ENCODE measurements around the gene LDAF1.
"Not testable (repeated sequence)": the region's sequence is repeated elsewhere in the genome, so short reads cannot be mapped to it uniquely, and the experiment has no call there.

The LDAF1 gene

DNA sequence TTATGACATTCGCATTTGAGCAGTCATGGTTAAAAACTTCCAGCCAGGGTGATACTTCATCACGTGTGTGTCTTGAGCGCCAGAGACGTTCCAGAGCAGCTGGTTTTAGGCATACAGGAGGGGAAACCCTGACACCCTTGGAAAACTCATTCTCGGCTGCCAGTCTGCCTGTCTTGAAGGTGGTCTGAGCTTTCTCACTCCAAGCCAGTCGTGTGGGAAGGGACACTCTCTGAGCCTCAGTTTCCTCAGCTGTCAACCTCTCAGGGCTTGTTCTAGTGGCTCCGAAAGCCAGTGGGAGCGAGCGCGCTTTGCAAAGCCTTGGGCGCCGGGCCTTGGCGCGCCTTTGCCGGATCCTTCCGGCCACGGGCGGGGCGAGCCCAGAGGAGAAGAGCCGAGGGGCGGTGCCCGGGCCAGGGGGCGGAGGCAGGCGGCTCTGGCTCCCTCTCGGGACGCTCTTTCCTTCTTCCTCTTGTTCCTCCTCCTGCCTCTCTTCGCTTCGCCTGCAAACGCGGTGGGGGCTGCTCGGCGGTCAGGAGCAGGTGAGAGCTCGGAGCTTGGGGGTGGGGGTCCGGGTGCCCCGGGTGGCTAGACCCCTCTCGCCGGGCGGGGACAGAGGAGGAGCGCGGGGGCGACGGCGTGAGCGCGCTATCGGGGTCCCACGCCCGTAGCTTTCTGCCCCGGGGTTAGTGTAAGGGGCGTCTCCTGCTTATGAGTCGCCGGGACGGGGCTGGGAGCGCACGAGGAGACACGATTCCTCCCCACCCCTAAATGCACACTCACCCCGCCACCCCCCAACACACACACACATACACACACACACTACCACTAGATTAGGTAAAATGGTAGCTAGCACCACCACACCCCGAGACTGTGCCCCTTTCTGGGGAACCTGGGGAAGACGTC lies at the start of gene LDAF1:
Gene LDAF1, plus strand, starts transcription at position 467 of the 903 bp plus-strand sequence. CDS start 2,509 bp downstream, outside the sequence.
- DNase-seq: peak; percentile 72

DNA sequence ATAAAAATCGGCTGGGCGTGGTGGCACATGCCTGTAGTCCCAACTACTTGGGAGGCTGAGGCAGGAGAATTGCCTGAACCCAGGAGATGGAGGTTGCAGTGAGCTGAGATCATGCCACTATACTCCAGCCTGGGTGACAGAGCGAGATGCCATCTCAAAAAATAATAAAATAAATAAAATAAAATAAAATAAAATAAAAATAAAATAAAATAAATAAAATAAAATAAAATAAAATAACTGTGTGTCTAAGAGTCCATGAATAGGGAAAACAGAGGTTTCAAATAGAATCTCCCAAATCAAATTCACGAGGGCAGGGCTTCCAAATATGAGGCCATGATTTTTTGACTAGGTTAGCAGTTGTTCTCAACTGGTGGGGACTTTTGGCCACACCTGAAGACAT lies 42.9 kb upstream of the LDAF1 start:
- DNase-seq: not testable (repeated sequence)

DNA sequence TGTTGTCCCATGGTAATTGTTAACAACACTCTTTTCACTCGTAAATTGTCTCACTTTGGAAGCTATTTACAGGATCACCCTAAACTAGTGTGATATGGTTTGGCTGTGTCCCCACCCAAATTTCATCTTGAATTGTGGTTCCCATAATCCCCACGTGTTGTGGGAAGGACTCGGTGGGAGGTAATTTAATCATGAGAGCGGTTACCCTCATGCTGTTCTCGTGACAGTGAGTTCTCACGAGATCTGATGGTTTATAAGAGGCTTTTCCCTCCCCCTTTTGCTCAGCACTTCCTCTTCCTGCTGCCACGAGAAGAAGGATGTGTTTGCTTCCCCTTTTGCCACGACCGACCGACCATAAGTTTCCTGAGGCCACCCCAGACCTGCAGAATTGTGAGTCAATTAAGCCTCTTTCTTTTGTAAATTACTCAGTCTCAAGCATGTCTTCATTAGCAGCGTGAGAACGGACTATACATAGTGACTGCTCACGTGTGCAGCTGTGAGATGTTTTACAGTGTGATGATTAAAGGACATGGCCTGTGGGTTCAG lies 42.3 kb upstream of the LDAF1 start:
- DNase-seq: no peak

DNA sequence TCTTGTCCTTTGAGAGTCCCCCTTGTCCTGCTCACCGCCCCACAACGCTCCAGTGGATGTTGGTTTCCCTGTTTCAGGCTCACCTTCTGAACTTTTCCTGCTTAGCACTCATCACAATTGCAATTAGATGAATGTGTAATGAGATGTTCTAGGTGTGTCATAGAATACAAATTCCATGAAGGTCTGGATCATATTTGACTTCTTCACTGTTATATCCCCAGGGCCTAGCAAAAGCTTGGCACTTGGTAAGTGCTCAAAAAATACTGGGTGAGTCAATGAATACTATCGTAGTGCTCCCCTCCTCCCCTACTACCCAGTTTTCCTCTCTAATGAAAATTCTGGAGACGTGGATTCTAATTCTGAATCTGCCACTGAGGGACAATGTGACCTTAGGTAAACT lies 40.9 kb upstream of the LDAF1 start:
- DNase-seq: no peak

DNA sequence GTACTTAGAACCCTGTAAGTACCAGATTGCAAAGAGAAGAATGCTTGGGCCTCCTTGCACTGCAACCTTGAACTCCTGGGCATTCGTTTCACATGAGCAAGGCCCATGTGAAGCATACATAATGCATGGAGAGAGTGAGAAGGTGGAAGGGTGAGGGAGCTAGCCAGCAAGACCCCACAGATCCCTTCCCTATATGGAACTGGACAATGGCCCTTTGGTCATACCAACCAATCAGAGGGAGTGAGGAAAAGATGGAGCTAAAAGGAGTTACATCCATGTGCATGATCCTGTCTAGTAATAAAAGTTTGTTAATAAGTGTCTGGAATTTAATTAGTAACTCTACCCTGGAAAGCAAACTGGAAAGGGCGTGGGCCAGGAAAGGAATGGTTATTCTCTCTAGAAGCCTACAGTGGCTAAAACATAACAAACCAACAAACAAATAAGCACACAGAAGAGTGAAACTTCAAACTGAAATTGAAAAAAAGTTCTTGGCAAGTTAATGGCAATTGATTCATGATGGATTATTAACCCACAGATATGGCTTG lies 37.4 kb upstream of the LDAF1 start:
- no peak for DNase-seq

DNA sequence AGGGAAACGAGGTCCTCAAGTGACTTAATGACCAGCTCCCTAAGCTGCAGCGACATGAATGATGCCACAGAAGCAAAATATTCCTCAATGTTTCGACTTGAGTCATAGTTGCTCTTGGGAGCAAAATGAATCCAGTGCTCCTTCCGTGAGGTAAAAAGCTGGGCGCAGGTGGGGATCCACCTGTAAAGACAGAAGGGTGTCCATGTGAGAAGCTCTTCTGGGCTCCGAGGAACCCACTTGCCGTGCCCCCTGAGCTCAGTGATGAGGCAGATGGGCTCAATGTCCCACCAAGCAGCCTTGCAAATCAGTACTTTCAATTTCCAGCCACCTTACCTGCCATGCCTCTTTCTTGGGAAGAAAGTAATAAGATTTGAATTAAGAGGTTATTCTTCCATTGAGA lies 33.3 kb upstream of the LDAF1 start:
- DNase-seq: no peak

DNA sequence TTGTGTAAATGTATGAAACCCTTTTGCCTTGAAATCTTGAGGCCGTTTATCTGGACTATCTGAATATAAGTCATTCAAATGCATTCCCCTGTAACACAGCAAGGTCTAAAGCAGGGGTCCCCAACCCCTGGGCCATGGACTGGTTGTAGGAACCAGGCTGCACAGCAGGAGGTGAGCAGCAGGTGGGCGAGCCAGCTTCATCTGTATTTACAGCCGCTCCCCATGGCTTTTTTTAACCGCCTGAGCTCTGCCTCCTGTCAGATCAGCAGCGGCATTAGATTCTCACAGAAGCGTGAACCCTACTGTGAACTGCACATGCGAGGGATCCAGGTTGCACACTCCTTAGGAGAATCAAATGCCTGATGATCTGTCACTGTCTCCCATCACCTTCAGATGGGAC lies 32.0 kb upstream of the LDAF1 start:
- DNase-seq: no peak

DNA sequence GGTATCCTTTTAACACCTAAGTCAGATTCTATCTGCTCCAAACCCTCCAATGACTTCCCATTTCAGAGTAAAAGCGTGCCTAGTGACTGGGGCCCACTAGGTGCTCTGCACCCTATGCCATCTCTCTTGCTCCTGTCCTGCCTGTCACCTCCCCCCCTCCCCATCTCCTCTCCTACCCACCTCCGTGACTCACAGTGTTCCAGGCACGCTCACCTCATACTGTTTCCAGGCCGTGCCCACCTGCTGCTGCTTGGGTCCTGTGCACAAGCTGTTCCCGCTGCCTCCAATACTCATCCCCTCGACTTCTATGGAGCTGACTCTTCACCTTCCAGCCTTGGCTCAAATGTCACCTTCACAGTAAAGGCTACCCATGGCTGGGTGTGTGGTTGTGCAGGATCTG lies 29.5 kb upstream of the LDAF1 start:
- DNase-seq: no peak

DNA sequence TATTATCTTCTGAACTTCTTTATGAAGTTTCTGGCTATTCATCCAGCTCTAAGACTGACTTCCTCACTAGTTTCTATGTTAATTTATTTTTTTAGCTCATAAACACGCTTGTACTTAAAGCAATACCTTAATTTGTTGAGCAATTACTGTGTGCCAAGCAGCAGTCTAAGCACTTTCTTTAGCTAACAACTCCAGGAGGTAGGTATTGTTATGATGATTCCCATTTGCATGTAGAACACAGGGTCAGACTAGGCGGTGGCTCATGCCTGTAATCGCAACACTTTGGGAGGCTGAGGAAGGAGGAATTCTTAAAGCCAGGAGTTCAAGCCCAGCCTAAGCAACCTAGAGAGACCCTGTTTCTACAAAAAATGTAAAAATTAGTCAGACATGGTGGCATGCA lies 27.7 kb upstream of the LDAF1 start:
- no peak for DNase-seq

DNA sequence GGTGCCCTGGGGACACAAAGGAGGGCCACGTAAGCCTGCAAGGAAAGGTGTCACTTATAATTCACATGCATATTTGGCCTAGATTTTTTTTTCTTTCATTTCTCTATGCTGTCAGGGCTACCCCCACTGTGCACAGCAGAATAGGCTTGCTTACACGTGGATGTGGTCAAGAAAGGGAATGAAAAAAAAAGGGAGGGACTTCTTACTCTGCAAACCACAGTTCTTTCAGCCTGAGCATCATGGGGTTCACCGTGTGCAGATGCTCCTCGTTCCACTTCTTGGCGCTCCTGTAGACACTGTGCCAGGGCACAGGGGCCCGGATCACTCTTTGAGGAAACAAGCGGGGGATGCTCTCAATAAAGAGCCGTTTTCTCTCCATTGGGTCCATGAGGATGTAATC lies 24.4 kb upstream of the LDAF1 start:
- DNase-seq: no peak

DNA sequence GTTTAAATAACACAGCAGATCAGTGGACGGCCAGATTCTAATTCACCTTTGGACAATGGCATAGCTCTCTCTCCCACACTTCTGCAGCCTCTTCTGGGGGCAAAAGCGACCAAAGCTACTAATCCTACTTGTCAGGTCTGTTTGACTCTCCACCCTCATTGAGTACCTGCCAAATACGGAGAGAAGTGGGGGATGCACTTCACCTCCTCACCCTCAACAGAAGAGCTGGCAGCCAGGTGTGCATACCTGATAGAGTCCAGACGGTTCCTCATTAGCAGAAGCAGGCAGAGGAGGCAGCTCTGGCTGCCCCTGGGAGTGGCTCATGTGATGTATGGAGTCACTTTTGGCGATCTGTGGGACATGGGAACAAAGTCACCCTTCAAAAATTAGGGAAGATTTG lies 12.7 kb upstream of the LDAF1 start:
- no peak for DNase-seq

DNA sequence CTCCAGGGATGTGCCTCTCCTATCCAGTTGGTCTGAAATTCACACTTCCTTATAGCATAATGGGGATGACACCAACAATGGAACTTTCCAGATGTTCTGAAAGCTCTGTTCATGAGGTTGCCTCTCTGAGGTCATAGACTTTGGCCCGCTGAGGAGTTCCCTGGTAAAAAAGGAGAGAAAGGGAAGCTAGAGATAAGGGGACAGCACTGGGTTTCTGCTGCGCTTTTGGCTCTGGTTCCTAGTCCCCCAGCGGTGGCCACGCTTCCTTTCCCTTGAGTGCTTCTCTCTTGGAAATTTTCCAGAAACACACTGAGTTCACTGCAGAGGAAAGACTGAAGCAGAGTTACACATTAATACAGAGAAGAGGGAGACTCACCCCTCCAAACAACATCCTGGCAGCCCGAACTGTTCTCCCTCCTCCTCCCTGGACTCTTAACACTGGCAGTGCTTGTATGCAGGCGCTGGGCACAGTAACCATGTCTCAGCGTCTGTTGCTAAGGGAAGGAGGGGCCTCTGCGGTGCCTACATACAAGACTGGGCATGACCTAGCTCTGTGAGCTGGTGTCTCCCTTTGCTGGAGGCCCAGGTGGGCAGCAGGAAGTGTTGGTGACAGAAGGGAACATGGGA lies 8.0 kb upstream of the LDAF1 start, which contains the start of gene DNAH3:
Gene DNAH3, minus strand, starts transcription at position 472 of the 627 bp plus-strand sequence. CDS start 527 bp downstream, outside the sequence.
- peak; percentile 26 for DNase-seq

DNA sequence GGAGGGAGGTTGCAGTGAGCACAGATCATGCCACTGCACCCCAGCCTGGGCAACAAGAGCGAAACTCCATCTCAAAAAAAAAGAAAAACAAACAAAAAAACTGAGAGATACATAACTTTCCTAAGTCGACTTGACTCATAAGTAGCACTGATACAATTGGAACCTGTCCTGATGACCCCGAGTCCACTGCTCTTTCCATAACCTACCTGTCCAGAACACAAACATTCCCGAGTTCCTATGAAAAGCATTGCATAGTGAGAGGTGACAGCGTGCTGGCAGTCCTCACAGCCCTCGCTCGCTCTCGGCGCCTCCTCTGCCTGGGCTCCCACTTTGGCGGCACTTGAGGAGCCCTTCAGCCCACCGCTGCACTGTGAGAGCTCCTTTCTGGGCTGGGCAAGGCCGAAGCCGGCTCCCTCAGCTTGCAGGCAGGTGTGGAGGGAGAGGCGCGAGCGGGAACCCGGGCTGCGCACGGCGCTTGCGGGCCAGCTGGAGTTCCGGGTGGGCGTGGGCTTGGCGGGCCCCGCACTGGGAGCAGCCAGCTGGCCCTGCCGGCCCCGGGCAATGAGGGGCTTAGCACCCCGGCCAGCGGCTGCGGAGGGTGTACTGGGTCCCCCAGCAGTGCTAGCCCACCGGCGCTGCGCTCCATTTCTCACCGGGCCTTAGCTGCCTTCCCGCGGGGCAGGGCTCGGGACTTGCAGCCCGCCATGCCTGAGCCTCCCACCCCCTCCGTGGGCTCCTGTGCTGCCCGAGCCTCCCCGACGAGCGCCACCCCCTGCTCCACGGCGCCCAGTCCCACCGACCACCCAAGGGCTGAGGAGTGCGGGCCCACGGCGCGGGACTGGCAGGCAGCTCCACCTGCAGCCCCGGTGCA lies 6.1 kb upstream of the LDAF1 start:
- peak; percentile 2 for DNase-seq

DNA sequence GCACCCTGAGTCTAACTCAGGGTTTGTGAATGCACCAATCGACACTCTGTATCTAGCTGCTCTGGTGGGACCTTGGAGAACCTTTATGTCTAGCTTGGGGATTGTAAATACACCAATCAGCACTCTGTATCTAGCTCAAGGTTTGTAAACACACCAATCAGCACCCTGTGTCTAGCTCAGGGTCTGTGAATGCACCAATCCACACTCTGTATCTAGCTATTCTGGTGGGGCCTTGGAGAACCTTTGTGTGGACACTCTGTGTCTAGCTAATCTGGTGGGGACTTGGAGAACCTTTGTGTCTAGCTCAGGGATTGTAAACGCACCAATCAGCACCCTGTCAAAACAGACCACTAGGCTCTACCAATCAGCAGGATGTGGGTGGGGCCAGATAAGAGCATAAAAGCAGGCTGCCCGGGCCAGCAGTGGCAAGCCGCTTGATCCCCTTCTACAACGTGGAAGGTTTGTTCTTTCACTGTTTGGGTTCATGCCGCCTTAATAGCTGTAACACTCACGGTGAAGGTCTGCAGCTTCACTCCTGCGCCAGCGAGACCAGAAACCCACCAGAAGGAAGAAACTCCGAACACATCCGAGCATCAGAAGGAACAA lies 5.2 kb upstream of the LDAF1 start:
- peak; percentile 10 for DNase-seq

DNA sequence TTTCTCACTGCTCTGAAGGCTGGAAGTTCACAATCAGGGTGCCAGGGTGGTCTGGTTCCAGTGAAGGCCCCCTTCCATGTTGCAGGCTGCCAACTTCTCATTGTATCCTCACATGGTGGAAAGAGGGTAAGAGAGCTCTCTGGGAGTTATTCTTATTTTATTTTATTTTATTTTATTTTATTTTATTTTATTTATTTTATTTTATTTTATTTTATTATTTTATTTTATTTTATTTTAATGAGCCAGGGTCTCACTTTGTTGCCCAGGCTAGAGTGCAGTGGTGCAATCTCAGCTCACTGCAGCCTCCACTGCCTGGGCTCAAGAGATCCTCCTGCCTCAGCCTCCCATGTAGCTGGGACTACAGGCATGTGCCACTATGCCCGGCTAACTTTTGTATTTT lies 2.5 kb upstream of the LDAF1 start:
- not testable (repeated sequence) for DNase-seq

DNA sequence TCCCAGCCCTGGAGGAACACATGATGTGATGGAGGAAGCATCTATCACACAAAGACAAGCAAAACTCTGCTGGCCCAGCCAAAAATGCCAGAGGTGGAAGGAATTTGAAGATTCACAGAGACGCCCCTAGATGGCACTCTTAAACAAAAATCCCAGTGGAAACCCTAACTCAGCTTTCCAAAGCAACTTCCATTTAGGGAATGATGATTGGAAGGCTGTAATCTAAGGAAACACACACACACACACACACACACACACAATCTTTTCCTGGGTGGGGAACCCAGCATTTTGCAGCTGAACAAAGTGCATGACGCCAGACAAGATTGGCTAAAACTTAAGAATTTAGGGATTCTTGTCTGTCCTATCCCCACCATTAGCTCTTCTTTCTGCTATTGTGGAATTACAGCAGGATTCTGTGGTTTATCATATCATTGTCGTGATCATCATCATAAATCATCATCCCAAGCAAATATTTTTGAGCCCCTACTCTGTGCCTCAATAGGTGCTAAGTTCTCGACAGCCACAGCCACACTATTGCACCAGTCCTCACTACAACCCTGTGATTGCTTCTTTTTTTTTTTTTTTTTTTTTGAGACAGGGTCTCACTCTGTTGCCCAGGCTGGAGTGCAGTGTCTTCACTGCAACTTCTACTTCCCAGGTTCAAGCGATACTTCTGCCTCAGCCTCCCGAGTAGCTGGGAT lies 1.6 kb upstream of the LDAF1 start:
- DNase-seq: peak; percentile 66

DNA sequence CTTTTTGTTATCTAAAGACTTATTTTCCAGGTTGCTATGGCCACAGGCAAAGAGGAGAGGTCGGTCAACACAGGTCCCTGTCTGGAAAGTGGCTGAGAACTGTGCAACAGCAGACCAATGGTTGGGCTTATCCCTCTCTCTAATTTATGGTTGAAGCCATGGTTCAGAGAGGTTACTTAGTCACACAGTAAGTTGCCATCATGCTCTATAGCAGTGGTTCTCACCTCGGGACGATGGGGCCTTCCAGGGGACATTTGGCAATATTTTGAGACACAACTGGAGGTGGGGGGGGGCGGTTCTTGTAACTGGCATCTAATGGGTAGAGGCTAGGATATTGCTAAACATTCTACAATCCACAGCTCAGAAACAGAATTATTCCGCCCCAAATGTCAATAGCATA lies 842 bp upstream of the LDAF1 start:
- no peak for DNase-seq

DNA sequence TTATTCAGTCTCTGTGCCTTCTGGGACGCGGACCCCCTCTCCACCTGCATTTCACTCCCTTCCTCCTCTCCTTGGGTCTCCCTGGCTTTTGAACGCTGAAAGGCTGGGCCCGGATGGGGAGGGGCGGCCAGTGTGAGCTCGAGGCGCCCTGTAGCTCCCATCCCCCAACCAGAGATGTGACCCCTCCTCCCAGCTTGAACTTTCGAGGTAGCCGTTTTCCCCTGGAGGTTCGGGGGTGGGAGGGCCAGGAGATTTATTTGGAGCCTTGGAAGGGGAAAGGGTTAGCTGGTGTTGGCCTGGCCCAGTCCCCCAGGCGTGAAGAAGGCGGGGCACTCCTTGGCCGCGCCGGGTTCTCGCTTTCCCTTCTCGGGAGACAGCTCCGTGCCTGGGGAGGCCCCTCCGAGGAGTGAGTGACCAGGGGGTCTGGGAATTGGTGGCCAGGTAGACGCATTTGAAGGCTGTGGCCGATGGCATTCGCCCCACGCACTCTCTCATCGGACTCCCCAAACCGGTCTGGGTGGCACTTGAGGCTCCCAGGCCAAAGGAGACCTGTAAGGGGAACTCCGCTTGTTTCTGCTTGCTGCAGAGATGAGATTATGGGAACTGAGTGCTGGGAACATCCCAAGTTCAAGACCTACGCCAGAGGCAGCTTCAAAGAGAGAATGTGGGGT lies 942 bp downstream of the LDAF1 start:
- DNase-seq: no peak

DNA sequence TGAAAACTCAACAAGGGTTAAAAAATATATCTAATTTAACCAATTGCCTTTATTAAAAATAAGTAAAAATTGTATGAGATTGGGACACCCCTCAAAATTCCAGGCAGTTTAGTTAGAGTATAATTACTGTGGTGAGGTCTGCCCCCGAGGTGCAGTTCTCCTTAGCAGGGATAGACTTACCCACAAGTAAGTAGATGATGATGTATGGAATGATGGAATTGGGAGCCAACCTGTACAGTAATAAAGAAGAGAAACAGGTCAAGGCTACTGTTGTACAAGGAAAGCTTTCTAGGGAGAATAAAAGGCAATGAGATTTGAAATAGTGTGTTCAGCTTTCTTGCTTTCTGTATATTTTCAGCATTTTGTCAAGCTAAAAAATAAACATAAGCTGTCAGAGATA lies 1.8 kb downstream of the LDAF1 start:
- no peak for DNase-seq

DNA sequence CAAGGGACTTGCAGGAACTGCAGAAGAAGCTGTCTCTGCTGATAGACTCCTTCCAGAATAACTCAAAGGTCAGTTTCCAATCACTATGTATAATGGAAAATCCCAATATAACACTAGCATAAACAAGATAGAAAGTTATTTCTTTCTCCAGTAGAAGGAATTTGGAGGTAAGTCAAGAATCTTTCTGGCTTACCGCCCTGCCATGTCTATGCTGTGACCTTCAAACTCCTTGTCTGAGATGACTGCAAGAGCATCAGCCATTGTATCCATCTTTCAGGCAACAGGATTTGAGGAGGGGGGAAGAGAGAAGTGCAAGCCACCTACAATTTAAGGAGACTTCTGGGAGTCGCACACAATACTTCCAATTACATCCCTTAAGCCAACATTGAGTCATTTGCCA lies 2.7 kb downstream of the LDAF1 start:
- DNase-seq: no peak

DNA sequence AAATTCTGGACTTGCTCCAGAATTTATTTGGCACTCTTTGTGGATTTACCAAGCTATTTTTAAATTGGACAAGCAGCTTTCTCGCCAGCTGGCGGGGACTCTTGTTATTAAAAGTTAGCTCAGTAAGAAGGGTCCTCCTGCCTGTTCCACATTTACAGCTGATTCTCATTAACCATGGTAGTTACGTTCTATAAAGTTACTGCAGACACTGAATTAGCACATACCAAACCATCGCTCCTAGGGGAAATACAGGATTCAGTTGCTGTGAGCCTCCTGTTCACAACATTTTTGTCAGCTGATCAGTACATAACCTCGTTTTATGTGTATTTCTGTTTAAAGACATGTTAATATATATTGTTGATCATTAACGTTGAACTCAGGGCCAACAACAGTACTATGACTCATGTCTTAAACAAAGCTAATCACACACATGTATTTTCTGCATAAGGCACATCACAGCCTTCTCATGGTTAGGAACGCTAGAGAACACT lies 4.2 kb downstream of the LDAF1 start:
- DNase-seq: no peak

Measured in NCI-H2227 treated with DMSO at 0.1 percent for 48 hours (cell line).